NCI-H446 treated with DMSO at 0.1 percent for 48 hours (cell line): ENCODE data around the gene ZNF385D.
A peak's percentile ranks its signal among the peaks of the same experiment; 100 is the strongest.
"Not testable (repeated sequence)": the region's sequence is repeated elsewhere in the genome, so short reads cannot be mapped to it uniquely, and the experiment has no call there.

Source experiments
- DNase-seq: peaks from one replicate; lab custom pipeline; 2025; lab: John Stamatoyannopoulos, UW

Gene ZNF385D

GRCh38 chr3:21446027-21446426 lies 305.0 kb downstream of the ZNF385D start:
- no peak for DNase-seq

- DNase-seq = no peak
These were observed 309.2 kb downstream of the ZNF385D start for GRCh38 chr3:21441821-21442220.

- DNase-seq = no peak
These were observed 314.2 kb downstream of the ZNF385D start for GRCh38 chr3:21436835-21437234.

- DNase-seq = peak; percentile 75
These were observed 315.1 kb downstream of the ZNF385D start for GRCh38 chr3:21435871-21436270.

- DNase-seq = no peak
These were observed 316.7 kb downstream of the ZNF385D start for GRCh38 chr3:21434310-21434709.

- DNase-seq = no peak
These were observed 317.3 kb downstream of the ZNF385D start for GRCh38 chr3:21433751-21434150.

- no peak for DNase-seq
These were observed 324.1 kb downstream of the ZNF385D start for GRCh38 chr3:21426920-21427319.

GRCh38 chr3:21425715-21426114 lies 325.3 kb downstream of the ZNF385D start:
- no peak for DNase-seq

GRCh38 chr3:21421096-21421495 lies 329.9 kb downstream of the ZNF385D start:
- no peak for DNase-seq

GRCh38 chr3:21417991-21418390 lies 333.0 kb downstream of the ZNF385D start:
- DNase-seq = no peak

GRCh38 chr3:21414506-21414905 lies 336.5 kb downstream of the ZNF385D start:
- DNase-seq = no peak

- no peak for DNase-seq
These were observed 340.0 kb downstream of the ZNF385D start for GRCh38 chr3:21411058-21411457.

- DNase-seq = no peak
These were observed 341.6 kb downstream of the ZNF385D start for GRCh38 chr3:21409401-21409800.

GRCh38 chr3:21407743-21408142 lies 343.3 kb downstream of the ZNF385D start:
- DNase-seq = no peak

- no peak for DNase-seq
These were observed 345.0 kb downstream of the ZNF385D start for GRCh38 chr3:21405671-21406667.

GRCh38 chr3:21398461-21398860 lies 352.5 kb downstream of the ZNF385D start:
- no peak for DNase-seq

GRCh38 chr3:21393683-21394311 lies 357.2 kb downstream of the ZNF385D start:
- no peak for DNase-seq

GRCh38 chr3:21392526-21392925 lies 358.5 kb downstream of the ZNF385D start:
- no peak for DNase-seq

- no peak for DNase-seq
These were observed 360.2 kb downstream of the ZNF385D start for GRCh38 chr3:21390856-21391255.

- no peak for DNase-seq
These were observed 360.9 kb downstream of the ZNF385D start for GRCh38 chr3:21390136-21390535.

- DNase-seq = not testable (repeated sequence)
These were observed 363.7 kb downstream of the ZNF385D start for GRCh38 chr3:21387142-21387826.

- DNase-seq = not testable (repeated sequence)
These were observed 373.0 kb downstream of the ZNF385D start for GRCh38 chr3:21378036-21378435.
